Activated T-helper 17 cell treated with anti-CD3 and anti-CD28 coated beads, Interleukin-2, amount 50 U/mL, for 72 hours (primary cell): Measurements from ENCODE around the gene ATP9B. TPM values are rescaled to one million over a fixed set of nuclear protein-coding genes. Genes with fewer than 3 reads are reported as not detected.

Experiments used
- ATAC-seq: fragments of 150-1000 bp; cut with Tn5 transposase; replicated peaks from 2 replicates; pipeline ENCODE4 v1.10.0; 2021; ENCODE audit warnings: mild to moderate bottlenecking, moderate library complexity
- H3K27ac Mint-ChIP-seq: one replicate; pipeline ENCODE4 v1.8.0; 2022; ENCODE audit warnings: mixed read lengths
- H3K27me3 Mint-ChIP-seq: one replicate; pipeline ENCODE4 v1.8.0; 2022; ENCODE audit warnings: mixed read lengths
- H3K36me3 Mint-ChIP-seq: one replicate; pipeline ENCODE4 v1.8.0; 2022; ENCODE audit warnings: low read depth, mild to moderate bottlenecking, mixed read lengths
- H3K4me1 Mint-ChIP-seq: one replicate; pipeline ENCODE4 v1.8.0; 2022; ENCODE audit warnings: mixed read lengths
- H3K4me3 Mint-ChIP-seq: one replicate; pipeline ENCODE4 v1.8.0; 2022; ENCODE audit warnings: mild to moderate bottlenecking, mixed read lengths
- H3K9me3 Mint-ChIP-seq: one replicate; pipeline ENCODE4 v1.8.0; 2022; ENCODE audit warnings: mixed read lengths
- total RNA-seq, 2 donors: library from RNA; stranded (reverse); gene quantifications; one replicate each; pipeline ENCODE4 v1.2.3, GENCODE V29; 2022

ATP9B gene
- total RNA-seq, 2 donors from 2014 or later: 23.3 to 29.4 TPM

GRCh38 chr18:79102886-79103285, 33.7 kb downstream of the ATP9B start:
- Mint-ChIP-seq H3K27ac (no peak overlapping the region), H3K4me3 (no peak overlapping the region), H3K36me3 (peaks cover 51% of the 10 kb centered on the region), H3K4me1 (peaks cover 12% of the 10 kb centered on the region), H3K27me3 (no peaks in the 10 kb centered on the region), H3K9me3 (no peaks in the 10 kb centered on the region)
- no peak for ATAC-seq

DNA sequence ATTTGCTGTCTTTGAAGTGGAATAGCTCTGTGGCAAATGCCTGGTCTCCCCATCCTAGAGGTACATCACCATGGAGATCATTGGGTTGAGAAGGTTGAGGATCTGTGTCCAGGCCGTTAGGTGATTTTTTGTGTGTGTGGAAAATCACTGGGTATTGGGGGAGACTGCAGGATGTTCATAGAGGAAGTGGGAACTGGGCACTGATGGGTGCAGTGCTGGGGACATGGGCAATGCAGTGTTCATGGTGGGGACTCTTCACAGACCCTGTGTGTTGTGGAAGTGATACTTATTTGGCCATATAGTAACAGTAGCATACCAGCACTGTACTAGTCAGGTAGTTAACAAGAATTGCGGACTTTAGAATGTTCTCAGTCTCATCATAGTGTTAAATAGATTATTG, 34.9 kb downstream of the ATP9B start:
- H3K27me3 Mint-ChIP-seq: no peaks in the 10 kb centered on the region
- peaks cover 18% of the 10 kb centered on the region for H3K4me1 Mint-ChIP-seq
- no peak for ATAC-seq
- H3K36me3 Mint-ChIP-seq: peaks cover 42% of the 10 kb centered on the region
- H3K9me3 Mint-ChIP-seq: no peaks in the 10 kb centered on the region
- H3K27ac Mint-ChIP-seq: no peak overlapping the region
- H3K4me3 Mint-ChIP-seq: no peak overlapping the region

DNA sequence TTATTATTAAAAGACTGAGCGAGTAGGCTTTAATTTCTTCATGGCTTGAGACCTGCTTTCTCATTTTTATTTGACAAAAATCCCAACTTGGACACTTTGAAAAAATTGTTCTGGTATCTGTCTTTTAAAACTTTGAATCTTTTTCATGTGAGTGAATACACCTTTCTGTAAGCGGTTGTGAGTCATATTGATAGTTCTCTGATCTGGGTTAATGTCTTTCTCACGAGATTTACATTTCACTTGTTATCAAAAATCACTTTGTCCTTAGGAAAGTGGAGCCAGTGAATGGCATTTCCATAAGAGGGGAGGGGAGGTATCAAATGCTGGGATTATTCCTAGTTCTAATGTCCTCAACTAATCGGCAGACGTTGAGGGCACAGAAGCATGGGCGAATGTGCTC, 36.3 kb downstream of the ATP9B start:
- ATAC-seq: no peak
- H3K27ac Mint-ChIP-seq: no peak overlapping the region
- H3K4me1 Mint-ChIP-seq: peaks cover 18% of the 10 kb centered on the region
- H3K9me3 Mint-ChIP-seq: no peaks in the 10 kb centered on the region
- H3K27me3 Mint-ChIP-seq: no peaks in the 10 kb centered on the region
- peaks cover 33% of the 10 kb centered on the region for H3K36me3 Mint-ChIP-seq
- H3K4me3 Mint-ChIP-seq: no peak overlapping the region

DNA sequence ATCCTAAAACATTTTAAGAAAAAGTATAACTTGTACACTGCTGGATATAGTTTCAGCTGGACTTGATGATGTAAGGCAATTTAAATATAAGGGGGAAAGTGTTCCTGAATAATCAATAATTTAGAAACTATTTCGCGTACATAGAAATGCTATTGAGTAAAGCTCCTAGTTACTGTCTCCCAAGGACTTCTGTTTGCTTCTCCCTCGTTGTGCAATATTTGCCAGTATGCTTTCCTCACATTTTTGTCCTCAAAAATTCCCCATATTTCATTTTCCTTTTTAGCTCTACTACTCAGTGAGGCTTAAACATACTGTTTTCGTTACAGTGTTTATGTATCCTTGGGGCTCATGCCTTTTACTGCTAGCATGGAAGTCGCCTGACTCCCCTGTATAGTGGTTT, 36.9 kb downstream of the ATP9B start:
- no peak overlapping the region for H3K4me3 Mint-ChIP-seq
- no peak overlapping the region for H3K27ac Mint-ChIP-seq
- no peak for ATAC-seq
- peaks cover 27% of the 10 kb centered on the region for H3K36me3 Mint-ChIP-seq
- H3K4me1 Mint-ChIP-seq: peaks cover 18% of the 10 kb centered on the region
- H3K27me3 Mint-ChIP-seq: no peaks in the 10 kb centered on the region
- H3K9me3 Mint-ChIP-seq: no peaks in the 10 kb centered on the region

GRCh38 chr18:79107886-79108285, 38.7 kb downstream of the ATP9B start:
- no peak for ATAC-seq
- Mint-ChIP-seq H3K9me3 (no peaks in the 10 kb centered on the region), H3K36me3 (peaks cover 17% of the 10 kb centered on the region), H3K4me3 (no peak overlapping the region), H3K4me1 (peaks cover 18% of the 10 kb centered on the region), H3K27ac (peak overlapping the region; percentile 60), H3K27me3 (no peaks in the 10 kb centered on the region)

DNA sequence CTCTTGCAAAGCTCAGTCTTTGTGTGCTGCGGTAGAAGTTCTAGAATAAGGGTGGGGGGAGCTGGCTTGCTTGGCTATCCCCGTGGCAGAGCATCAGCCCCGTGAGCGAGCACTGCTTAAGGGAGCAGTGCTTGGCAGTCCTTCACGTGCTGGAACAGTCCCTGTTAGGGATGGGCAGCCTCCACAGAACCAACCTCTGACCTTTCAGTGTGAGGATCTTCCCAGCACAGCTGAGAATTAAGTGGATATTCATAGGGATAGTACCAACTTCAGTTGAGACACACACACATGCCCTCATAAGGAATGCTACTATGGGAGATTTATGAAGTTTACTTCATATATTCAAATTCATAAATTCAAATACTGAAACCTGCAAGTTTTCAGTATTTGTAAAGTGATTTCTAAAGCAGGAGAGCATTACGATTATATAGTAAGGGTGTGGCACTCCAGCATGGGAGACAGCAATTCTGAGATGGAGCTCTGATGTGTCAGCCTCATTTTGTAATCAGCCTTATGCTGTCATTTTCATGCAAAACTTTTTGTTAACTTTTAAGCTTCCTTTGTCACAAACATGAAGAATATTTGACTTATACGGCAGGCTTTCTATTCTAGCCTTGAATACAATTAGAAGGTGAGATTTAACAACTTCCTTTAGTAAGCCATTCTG, 39.5 kb downstream of the ATP9B start:
- Mint-ChIP-seq H3K9me3 (no peaks in the 10 kb centered on the region), H3K36me3 (peaks cover 16% of the 10 kb centered on the region), H3K4me3 (no peak overlapping the region), H3K27me3 (no peaks in the 10 kb centered on the region), H3K4me1 (peaks cover 18% of the 10 kb centered on the region), H3K27ac (no peak overlapping the region)
- ATAC-seq: no peak

- H3K27me3 Mint-ChIP-seq: no peaks in the 10 kb centered on the region
Observed at GRCh38 chr18:79111483-79111882, 42.3 kb downstream of the ATP9B start.

DNA sequence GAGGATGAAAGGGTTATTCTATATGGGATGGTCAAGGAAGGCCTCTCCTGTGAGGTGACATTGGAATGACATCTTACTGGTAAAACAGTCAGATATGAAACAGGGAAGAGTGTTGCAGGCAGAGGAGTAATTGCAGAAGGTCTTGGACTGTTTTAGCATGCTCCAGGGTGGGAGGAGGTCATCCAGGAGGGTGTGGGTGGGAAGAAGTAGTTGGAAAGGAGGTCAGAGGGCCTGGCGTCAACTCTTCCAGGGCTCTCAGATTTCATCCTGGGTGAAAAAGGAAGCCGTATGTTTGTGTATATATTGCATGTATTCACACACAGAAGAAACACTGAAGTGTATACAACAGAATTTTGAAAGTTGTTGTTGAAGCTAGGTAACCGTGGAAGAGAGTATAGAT, 48.2 kb downstream of the ATP9B start:
- Mint-ChIP-seq H3K4me1 (no peaks in the 10 kb centered on the region), H3K9me3 (no peaks in the 10 kb centered on the region), H3K4me3 (no peak overlapping the region), H3K27ac (no peak overlapping the region), H3K36me3 (peaks cover 34% of the 10 kb centered on the region), H3K27me3 (no peaks in the 10 kb centered on the region)
- no peak for ATAC-seq

More at GRCh38 chr18:79111483-79111882, 42.3 kb downstream of the ATP9B start:
- Mint-ChIP-seq H3K27ac (no peak overlapping the region), H3K4me3 (no peak overlapping the region), H3K9me3 (no peaks in the 10 kb centered on the region), H3K36me3 (peaks cover 27% of the 10 kb centered on the region), H3K4me1 (peaks cover 11% of the 10 kb centered on the region)
- no peak for ATAC-seq

GRCh38 chr18:79117788-79118187, 48.6 kb downstream of the ATP9B start:
- H3K4me3 Mint-ChIP-seq: no peak overlapping the region
- H3K27me3 Mint-ChIP-seq: no peaks in the 10 kb centered on the region
- peaks cover 38% of the 10 kb centered on the region for H3K36me3 Mint-ChIP-seq
- H3K27ac Mint-ChIP-seq: no peak overlapping the region
- no peaks in the 10 kb centered on the region for H3K4me1 Mint-ChIP-seq
- no peaks in the 10 kb centered on the region for H3K9me3 Mint-ChIP-seq
- ATAC-seq: no peak

DNA sequence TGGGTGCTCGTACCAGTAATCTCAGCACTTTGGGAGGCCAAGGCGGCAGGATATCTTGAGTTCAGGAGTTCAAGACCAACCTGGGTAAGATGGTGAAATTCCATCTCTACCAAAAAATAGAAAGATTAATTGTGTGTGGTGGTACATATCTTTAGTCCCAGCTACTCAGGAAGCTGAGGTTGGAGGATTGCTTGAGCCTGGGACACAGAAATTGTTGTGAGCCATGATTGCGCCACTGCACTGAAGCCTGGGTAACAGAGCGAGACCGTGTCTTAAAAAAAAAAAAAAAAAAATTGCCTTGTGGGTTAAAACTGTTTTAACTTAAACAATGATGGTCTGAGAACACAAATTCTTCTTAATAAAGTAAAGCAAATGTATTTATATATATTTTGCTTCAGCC, 49.6 kb downstream of the ATP9B start:
- no peaks in the 10 kb centered on the region for H3K27me3 Mint-ChIP-seq

DNA sequence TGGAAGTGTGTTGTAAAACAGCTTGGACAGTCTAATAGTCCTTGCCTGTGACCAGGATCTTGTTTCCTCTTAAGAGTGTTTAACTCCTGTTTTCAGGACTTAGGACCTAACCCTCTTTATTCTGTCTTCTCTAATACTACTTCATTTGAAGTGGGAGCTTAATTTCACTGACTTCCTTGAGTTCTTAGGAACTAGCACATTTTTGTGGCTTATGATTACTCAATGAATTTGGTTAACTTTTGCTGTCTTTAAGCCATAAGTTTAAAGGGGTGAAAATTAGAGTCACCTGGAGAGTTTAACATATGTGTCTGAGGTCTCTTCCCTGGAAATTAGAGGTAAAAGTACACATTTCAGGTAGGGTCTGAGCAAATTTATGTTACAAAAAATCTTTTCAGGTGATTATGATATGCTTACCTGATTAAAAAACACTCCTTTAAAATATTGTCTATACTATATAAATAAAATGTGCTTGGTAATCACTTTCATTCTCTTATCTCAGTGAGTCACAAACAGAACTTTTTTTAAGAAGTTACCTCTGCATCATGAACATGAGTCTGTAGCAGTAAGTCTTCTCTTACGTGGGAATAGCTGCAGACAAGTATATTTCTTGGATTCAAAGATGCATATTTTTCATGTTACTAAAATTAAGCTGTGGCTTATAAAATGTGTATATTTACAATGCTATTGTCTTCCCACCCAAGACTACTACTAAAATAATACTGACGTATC, 52.7 kb downstream of the ATP9B start:
- Mint-ChIP-seq H3K4me1 (peaks cover 13% of the 10 kb centered on the region), H3K36me3 (peaks cover 32% of the 10 kb centered on the region), H3K27me3 (no peaks in the 10 kb centered on the region), H3K27ac (no peak overlapping the region), H3K4me3 (no peak overlapping the region), H3K9me3 (no peaks in the 10 kb centered on the region)
- no peak for ATAC-seq

More for the DNA sequence above, 49.6 kb downstream of the ATP9B start:
- H3K9me3 Mint-ChIP-seq: no peaks in the 10 kb centered on the region
- no peak overlapping the region for H3K27ac Mint-ChIP-seq
- no peak for ATAC-seq
- H3K36me3 Mint-ChIP-seq: peaks cover 42% of the 10 kb centered on the region
- peaks cover 3% of the 10 kb centered on the region for H3K4me1 Mint-ChIP-seq
- H3K4me3 Mint-ChIP-seq: no peak overlapping the region

DNA sequence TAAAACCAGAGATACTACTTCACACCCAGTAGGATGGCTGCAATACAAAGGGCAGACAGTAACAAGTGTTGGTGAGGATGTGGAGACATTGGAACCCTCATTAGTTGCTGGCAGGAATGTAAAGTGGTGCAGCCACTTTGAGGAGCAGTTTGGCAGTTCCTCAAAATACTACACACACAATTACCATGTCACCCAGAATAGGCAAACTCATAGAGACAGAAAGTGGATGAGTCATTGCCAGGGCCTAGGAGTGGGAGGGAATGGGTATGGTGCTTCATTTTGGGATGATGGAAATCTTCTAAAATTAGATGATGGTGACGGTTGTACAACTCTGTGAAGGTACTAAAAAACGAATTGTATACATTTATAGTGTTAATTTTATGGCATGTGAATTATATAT, 54.8 kb downstream of the ATP9B start:
- H3K36me3 Mint-ChIP-seq: peaks cover 51% of the 10 kb centered on the region
- peak; percentile 71 for ATAC-seq
- no peaks in the 10 kb centered on the region for H3K27me3 Mint-ChIP-seq
- H3K4me1 Mint-ChIP-seq: peaks cover 13% of the 10 kb centered on the region
- no peaks in the 10 kb centered on the region for H3K9me3 Mint-ChIP-seq
- no peak overlapping the region for H3K4me3 Mint-ChIP-seq
- H3K27ac Mint-ChIP-seq: no peak overlapping the region

- Mint-ChIP-seq H3K4me1 (peaks cover 8% of the 10 kb centered on the region), H3K36me3 (peaks cover 48% of the 10 kb centered on the region), H3K4me3 (no peak overlapping the region), H3K27me3 (no peaks in the 10 kb centered on the region), H3K9me3 (no peaks in the 10 kb centered on the region), H3K27ac (no peak overlapping the region)
- ATAC-seq: no peak
Observed at GRCh38 chr18:79129120-79129519, 59.9 kb downstream of the ATP9B start.

GRCh38 chr18:79133724-79134123, 64.5 kb downstream of the ATP9B start:
- peaks cover 52% of the 10 kb centered on the region for H3K36me3 Mint-ChIP-seq
- no peak for ATAC-seq
- no peak overlapping the region for H3K4me3 Mint-ChIP-seq
- H3K9me3 Mint-ChIP-seq: no peaks in the 10 kb centered on the region
- H3K4me1 Mint-ChIP-seq: no peaks in the 10 kb centered on the region
- no peaks in the 10 kb centered on the region for H3K27me3 Mint-ChIP-seq
- H3K27ac Mint-ChIP-seq: no peak overlapping the region

GRCh38 chr18:79135924-79136323, 66.7 kb downstream of the ATP9B start:
- H3K27ac Mint-ChIP-seq: no peak overlapping the region
- H3K4me1 Mint-ChIP-seq: no peaks in the 10 kb centered on the region
- H3K9me3 Mint-ChIP-seq: no peaks in the 10 kb centered on the region
- no peak overlapping the region for H3K4me3 Mint-ChIP-seq
- H3K27me3 Mint-ChIP-seq: no peaks in the 10 kb centered on the region
- H3K36me3 Mint-ChIP-seq: peaks cover 32% of the 10 kb centered on the region
- no peak for ATAC-seq
